ENCODE data around the gene OSBPL1A.

Gene OSBPL1A

DNA sequence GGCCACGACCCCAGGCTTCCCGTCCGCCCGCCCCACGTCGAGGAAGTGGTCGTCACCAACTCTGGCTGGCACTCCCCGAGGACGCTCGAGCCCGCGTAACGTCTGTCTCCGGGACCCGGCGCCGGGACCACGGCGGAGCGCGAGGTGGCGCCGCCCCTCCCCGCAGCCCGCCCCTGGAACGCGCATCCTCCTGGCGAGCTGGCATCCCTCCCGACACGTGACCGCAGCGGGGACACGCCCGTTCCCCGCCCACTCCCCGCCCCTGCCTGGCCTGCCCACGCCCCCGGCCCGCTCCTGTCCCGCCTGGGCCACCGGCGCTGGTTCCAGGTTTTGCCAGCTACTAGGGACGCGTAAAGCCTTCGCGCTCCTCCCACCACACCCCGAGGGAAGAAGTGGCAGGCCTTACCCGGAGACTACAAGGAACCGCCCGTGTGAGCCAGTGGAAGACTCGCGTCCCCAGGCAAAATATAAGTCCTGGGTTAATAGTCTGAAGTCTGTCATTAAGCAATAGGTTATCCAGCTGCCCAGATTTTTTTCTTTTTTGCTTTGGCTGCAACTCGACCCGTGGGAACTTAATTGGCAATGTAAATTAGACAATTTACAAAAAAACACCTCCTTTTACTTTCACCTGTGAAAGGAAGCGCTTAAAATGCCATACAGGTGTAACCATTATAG lies at the start of gene OSBPL1A:
Gene OSBPL1A (minus strand): TSS at position 131 of the 675 bp plus-strand sequence. CDS start 20,291 bp downstream, outside the sequence.
- peak; percentile 82 for DNase-seq (ENCODE audit: insufficient read length, low spot score)
- FAIRE-seq = peak; percentile 76

DNA sequence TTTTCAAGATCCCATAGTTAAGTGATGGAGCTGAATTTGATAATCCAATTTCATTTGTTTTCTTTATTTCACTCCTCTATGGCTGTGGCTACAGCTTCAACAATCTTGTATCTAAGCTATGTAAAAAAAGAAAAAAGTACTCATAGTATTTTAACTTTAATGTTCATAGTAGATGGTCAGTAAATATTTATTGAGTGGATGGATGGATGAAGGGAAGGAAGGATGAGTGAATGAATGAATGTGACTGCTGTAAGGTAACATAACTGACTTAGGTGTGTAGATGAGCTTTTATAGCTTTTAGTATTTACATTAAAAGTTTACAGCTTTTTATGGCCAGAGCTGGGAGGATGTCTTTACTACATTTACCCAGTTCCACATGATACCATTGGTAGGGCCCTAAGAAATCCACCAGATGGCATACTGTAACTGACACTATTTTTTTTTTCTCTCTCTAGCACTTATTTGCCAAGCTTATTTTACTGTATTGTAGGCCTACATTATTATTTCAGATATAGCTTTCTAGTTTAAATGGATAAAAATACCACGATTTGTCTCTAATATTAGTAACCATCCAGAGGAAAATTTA lies 49.4 kb upstream of the OSBPL1A start:
- FAIRE-seq = no peak

DNA sequence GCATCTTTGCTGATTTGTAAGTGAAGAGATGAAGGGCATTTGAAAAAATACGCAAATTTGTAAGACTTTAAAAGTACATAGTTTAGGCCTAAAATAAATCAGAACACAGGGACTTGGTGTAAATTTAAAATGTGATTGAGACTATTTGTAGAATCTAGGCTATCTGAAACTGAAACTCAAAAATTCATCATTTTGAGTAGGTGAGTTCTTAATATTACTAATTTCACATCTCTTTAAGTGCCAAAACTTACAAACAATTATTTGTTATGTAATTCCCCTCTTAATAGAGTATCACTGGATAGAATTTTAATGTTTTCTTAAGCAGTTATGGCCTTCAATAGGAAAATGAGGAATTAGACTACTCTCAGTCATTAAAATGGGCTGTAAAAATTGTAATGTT lies 48.8 kb upstream of the OSBPL1A start:
- DNase-seq (ENCODE audit: insufficient read length, low spot score) = no peak
- FAIRE-seq = no peak

More for the DNA sequence above, 49.4 kb upstream of the OSBPL1A start:
- no peak for DNase-seq (ENCODE audit: insufficient read length, low spot score)

DNA sequence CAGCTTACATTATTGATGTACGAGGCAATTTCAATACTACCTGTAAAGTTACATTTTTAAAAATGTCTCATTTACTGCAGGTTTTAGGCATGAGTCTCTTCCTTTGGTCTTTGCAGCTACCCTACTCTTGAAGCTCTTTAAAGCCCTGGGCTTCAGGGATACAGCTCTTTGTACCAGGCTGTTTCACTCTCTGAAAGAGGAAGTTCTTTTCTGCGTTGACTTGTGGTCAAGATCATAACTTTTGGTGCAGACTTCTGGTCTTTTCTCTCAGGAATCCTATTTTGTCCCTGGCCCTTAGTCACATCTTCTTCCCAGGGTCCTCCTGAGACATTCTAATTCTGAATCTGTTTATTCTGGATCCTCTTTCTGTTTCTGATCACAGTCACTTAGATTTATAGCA lies 46.2 kb upstream of the OSBPL1A start:
- no peak for FAIRE-seq

DNA sequence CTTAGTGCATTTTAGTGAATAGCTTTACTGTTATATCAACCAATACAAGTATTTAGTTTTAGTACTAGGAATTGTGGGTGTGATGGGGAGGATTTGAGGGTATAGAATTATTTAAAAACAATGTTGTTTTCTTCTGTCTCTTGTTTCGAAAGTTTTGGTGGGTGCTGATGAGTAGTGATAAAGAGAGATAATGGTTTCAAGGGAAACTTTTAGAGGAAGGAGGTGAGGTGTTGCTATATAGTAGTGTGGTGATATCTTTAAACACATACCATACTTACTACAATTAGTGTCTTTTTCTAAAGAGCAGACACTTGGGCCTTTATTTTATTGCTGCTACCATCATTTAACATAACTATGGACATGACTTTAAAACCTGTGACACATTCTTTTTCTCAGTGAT lies 39.3 kb upstream of the OSBPL1A start:
- FAIRE-seq = no peak
- no peak for DNase-seq (ENCODE audit: insufficient read length, low spot score)

More for the DNA sequence above, 46.2 kb upstream of the OSBPL1A start:
- no peak for DNase-seq (ENCODE audit: insufficient read length, low spot score)

DNA sequence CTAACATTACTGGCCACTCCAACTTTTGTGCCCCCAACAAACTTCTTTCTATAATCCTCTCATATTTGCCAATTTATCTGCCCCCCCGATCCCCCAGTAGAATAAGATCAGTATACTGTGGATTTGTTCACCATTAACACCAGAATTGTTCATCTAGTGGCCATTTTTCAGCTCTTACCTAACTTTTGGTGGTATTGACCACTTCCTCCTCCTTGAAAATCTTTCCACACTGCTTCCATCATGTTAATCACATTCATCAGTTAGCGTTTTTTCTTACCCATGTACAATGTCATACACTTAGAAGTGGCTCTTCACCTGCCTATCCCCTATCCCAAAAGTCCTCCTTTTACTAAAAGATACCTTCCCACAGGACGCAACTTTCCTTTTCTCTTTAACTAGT lies 35.0 kb upstream of the OSBPL1A start:
- no peak for DNase-seq (ENCODE audit: insufficient read length, low spot score)
- no peak for FAIRE-seq

DNA sequence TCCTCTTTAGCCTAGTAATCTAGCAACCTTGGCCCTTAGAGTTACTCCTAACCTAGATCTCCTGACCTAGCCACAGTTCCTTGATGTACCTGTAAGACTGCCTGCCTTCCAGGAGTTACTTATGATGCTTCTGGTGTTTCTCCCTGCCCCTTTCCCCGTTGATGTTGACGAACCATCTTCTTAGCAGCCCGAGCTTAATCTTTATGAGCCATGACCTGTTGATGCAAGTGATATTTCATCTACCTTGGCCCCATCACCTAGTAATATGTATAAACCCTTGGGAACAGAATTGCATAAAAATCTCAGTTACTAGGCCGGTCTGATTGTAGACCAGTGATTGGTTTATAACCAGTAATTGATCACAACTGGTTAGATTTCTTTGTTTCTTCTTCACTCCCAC lies 31.6 kb upstream of the OSBPL1A start:
- no peak for DNase-seq (ENCODE audit: insufficient read length, low spot score)
- FAIRE-seq = no peak

DNA sequence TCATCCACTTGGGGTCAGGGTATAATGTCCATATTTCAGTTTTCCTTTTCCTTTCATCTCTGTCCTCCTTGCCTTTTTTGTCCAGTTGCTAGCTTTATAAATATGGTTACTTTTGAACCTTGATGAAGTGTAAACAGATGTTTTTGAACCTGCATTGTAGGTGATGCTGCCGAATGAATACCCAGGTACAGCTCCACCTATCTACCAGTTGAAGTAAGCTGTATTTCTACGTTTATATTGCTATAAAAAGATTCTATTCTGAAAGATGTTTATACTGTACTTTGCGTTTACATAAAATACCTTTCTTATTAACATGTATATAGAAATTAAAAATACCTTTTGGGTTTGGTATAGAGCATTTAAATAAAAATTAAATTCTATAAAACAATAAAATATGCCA lies 31.1 kb upstream of the OSBPL1A start:
- FAIRE-seq (no peak), DNase-seq (ENCODE audit: insufficient read length, low spot score) (no peak)

DNA sequence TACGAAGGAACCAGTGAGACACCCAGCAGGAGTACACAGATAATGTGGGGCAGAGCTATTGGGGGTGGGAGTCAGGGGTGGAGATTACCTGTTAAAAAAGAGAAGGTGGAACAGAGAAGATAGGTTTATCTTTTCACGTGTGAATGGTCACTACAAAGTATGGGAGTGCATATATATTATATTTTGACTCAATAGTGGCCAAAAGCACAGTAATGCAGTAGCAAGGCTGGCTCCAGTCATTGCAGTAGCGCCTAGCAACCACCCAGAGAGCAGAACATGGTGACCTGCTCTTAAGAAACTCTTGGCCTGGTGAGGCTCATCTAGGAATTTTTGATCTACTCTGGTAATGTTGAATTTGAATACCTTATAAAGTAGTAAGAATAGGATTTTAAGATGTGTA lies 29.9 kb upstream of the OSBPL1A start:
- no peak for FAIRE-seq

DNA sequence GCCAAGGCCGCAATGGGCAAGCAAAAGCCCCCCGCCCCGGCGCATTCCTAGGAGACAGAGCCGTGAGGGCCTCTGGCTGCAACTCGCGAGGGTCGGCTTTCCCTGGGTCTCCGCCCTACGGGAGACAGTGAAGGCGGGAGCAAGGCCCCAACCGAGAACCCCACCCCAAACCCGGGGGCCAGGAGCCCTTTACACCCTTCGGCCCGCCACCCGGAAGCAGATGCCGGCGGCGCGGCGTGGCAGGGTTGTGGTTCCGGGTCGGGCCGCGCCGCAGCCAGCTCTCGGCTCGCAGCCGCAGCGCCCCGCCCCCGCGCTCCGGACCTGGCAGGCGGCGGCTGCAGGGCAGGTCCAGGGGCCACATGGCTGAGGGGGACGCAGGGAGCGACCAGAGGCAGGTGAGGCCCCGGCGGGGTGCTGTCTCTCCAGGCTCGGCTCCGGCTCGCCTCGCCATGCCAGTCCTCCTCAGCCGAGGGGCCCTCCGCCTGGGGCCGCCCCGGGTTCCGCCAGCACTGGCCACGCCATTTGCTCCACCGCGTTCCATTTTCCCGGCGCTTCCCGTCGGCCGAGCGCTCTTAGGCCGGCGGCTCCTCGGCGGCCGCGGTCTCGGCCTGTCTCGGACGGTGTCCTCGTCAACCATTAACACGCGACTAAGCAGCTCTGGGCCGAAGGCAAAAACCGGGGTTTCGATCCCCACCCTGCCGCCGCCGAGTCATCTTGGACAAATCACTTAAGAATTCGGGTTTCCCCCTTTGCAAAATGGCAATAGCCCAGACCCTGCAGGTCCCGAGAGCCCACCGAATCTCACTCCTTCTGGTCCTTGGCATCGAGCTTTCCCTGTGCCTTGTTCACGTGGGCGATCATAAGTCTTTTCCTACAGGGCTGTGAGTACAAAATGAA lies 29.0 kb upstream of the OSBPL1A start, which contains the start of gene IMPACT:
Gene IMPACT (plus strand): TSS at position 273 of the 897 bp plus-strand sequence. CDS start 87 bp downstream, at position 360.
- DNase-seq (ENCODE audit: insufficient read length, low spot score) (peak; percentile 77), FAIRE-seq (no peak)

More for the DNA sequence above, 29.9 kb upstream of the OSBPL1A start:
- DNase-seq (ENCODE audit: insufficient read length, low spot score) = no peak

DNA sequence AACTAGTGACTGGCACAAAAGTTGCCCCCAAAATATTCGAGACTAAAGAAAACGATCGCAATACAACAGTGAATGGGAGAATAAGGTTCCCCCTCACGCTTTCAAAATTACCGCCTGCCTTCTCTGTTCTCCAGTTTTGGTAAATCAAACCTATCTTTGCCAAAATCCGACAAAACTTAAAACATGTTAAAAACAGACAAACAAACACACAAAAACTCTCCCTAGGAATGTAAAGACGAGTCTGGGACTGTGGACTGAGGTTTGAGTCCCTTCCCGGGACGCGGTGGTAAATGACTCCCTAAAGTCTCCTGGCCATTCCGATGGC lies 28.4 kb upstream of the OSBPL1A start:
- no peak for DNase-seq (ENCODE audit: insufficient read length, low spot score)
- no peak for FAIRE-seq

DNA sequence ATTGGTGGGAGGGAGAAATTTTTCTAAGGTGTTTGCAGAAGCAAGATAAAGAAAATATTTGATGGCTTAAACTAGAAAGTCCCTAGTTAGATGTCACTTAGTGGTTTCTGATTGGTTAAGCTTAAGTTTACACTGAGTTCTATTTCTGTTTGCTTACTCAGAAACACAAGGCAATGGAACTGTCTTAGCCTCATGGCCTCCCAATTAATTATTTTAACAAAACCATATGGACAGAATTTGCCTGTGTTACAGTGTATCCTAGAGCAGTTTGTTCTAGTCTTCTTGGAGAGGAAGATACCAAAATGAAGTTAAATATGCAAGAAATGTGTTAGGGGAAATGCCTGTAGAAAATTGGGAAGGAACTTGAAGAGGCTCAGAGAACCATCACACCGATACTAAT lies 24.2 kb upstream of the OSBPL1A start:
- FAIRE-seq (no peak), DNase-seq (ENCODE audit: insufficient read length, low spot score) (no peak)

DNA sequence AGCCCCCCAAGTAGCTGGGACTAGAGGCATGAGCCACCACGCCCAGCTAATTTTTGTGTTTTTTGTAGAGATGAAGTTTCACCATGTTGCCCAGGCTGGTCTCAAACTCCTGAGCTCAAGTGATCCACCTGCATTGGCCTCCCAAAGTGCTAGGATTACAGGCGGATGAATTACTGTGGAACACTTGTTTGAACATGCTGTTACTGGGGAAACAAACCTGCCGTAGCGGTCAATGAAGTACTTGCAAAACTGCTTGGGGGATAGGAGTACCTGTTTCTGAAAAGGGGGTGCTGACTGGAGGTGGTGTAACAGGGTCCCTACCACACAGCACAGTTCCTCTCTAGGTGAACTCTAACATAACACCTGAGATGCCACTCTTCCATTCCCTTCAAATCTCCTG lies 22.9 kb upstream of the OSBPL1A start:
- DNase-seq (ENCODE audit: insufficient read length, low spot score) (no peak), FAIRE-seq (no peak)

DNA sequence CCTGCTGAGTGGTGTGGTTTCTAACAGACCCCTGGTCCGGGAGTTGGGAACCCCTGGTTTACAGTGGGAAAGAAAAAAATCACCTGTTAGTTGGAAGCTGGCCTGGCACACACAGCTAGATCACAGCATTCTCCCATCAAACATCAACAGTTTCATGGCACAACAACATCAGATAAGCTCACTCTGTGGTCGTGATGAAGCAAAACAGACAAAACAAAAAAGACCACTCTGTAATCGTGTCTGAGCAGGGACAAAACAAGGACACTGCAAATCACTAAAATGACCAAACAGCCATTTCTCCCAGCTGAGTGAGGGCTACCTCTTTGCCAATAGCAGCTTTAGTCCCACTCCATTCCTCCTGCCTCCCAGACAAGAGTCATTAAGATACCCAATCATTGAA lies 19.9 kb upstream of the OSBPL1A start:
- no peak for FAIRE-seq

DNA sequence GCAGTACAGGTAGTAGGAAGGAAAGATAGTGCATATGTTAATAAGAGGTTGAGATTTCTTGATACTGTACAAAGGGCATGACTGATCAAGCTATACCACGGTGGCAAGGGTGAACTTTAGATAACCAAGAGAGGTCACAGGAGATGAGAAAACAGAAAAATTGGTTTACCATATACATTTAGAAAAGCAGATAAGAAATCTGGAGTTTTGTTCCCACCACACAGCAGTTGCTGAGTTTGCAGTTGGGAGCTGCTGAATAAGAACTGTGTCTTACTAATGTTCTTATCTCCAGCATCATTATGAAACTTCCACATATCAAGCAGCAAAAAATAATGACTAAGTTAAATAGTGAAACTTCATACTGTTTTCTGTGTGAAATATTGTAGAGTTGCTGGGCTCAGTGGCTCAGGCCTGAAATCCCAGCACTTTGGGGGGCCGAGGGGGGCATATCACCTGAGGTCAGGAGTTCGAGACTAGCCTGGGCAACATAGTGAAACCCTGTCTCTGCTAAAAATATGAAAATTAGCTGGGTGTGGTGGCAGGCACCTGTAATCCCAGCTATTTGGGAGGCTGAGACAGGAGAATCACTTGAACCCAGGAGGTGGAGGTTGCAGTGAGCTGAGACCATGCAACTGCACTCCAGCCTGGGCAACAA lies 16.9 kb upstream of the OSBPL1A start:
- FAIRE-seq = no peak
- no peak for DNase-seq (ENCODE audit: insufficient read length, low spot score)

More for the DNA sequence above, 19.9 kb upstream of the OSBPL1A start:
- DNase-seq (ENCODE audit: insufficient read length, low spot score) = no peak

DNA sequence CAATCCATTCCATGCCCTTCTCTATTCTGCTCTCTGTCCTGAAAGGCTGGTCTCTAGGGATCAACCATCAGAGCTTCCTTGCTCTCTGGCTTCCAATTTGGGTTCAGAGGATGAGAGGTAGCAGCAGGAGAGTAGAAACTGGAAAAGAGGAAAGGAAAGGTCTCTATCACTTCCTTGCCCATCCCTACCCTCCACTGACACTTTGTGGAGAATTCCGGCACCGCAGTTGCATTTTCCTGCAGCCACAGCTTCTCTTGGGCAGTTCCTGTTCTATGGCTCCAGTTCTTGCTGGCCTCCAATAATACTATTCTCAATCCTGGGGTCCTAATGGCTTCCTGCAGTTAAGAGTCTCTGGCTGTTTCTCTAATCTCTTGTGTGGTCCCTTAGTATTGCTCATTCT lies 15.5 kb upstream of the OSBPL1A start:
- DNase-seq (ENCODE audit: insufficient read length, low spot score) (no peak), FAIRE-seq (no peak)

DNA sequence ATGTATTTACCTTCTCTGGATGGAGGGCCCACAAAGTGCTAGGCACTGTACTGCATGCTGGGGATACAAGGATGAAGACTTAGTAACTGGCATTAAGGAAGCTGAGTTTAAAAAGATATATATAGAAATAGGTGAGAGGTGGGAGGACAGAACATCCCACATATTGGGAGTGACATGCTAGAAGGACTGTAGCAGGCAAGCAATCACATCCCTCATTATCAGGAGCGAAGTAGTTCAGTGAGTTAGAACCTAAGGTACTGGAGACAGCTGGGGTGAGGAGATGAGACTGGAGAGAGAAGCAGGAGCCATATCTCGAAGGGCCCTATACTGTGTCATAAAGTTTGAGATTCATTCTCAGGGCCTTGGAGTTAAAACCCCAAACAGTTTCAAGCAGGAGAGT lies 10.9 kb upstream of the OSBPL1A start:
- DNase-seq (ENCODE audit: insufficient read length, low spot score) (no peak), FAIRE-seq (no peak)

DNA sequence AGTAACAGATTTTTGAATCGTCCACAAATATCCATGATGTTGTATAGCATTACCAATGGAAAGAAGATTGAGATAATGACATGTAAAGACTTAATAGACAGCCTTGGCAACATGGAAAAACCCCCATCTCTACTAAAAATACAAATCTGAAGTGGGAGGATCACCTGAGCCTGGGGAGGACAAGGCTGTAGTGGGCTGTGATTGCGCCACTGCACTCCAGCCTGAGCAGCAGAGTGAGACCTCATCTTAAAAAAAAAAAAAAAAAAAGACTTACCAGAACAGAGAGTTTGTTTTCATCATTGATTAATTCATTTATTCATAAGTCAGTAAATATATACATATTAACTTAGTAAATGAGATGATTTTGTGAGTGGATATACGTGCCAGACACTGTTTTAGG lies 7.0 kb upstream of the OSBPL1A start:
- FAIRE-seq (no peak), DNase-seq (ENCODE audit: insufficient read length, low spot score) (no peak)

DNA sequence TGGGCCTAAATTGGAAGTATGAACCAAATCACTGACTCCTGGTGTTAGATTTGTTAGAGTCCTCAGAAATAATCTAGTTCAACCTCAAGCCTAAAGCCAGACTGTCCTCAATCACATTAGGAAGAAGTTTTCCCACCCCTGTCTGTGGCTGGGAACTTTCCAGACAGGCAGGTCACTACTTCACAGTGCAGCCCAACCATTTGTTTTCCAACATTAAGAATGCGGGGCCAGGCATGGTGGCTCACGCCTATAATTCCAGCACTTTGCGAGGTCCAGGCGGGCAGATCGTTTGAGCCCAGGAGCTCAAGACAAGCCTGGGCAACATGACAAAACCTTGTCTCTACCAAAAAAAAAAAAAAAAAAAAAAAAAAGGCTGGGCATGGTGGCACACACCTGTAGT lies 5.5 kb upstream of the OSBPL1A start:
- DNase-seq (ENCODE audit: insufficient read length, low spot score) (no peak), FAIRE-seq (no peak)

DNA sequence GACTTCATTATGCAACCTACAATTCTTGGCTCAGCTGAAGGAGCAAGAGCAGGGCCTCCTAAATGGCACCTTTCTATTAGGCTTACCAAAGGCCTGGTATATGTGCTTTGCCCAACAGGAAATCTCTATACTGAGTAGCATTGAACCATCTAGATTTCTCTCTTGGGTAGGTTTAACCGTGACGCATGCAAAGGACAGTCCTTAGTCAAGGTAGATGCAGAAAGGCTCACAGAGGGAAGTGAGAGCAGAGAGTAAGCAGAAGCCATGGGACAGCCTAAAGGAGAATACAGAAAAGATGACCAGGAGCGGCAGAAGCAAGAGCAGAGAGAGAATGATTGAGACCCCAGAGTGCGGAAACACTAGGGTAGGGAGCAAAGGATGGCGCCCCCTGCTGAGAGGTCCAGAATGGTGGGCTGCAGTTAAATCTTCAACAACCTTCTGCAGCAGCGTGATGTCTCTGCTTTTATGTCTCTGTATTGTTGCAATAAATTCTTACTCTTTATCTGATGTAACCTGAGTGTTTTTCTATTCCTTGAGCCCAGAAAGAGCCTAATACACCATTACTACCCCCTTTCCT lies 4.7 kb upstream of the OSBPL1A start:
- no peak for DNase-seq (ENCODE audit: insufficient read length, low spot score)
- FAIRE-seq = no peak

DNA sequence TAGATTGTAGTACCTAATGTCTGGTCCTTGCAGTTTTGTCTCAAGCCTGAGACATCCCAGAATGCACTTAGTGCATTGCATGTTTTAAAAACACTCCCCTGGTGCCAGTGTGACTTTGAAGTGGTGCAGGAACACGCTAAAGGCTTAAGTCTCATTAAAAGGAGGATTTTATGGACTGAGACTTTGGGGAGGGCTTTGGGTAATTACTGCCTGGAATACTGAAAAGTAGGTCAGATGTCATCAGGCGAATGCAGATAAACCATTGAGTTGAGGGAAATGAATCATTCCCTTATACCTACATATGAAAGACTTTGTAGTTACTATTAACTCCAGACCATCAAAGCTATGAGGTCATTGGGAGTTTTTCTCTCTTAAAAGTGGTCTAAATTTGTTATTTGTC lies 3.0 kb upstream of the OSBPL1A start:
- DNase-seq (ENCODE audit: insufficient read length, low spot score) (no peak), FAIRE-seq (no peak)

Measured in HTR-8/SVneo (cell line).